ENCODE results near the gene SRRM5.

- TF ChIP-seq CTCF (IDR thresholded peaks at IDR 0.05): no peak
- TF ChIP-seq ZFX (IDR thresholded peaks at IDR 0.05; ENCODE audit: borderline replicate concordance): no peak
These were observed 29.4 kb downstream of the SRRM5 start for GRCh38 chr19:43641333-43641732.

Data from 22Rv1 (cell line).